H1 (cell line): Measurements from ENCODE around the gene PLAC1. TPM values are rescaled to one million over a fixed set of nuclear protein-coding genes. Genes with fewer than 3 reads are reported as not detected.

Experiments used
- ATF2 ChIP-seq: IDR thresholded peaks from 2 replicates; pipeline ENCODE4 v1.6.1; 2012; ENCODE audit warnings: low read length, inconsistent platforms
- KDM4A ChIP-seq: IDR thresholded peaks from one replicate; pipeline ENCODE4 v1.7.1; 2012; ENCODE audit warnings: low read depth, mild to moderate bottlenecking, moderate library complexity, low read length, inconsistent platforms; ENCODE audit not compliant: severe bottlenecking
- SRF ChIP-seq: IDR thresholded peaks from 2 replicates; pipeline ENCODE4 v1.6.1; 2011; ENCODE audit warnings: mild to moderate bottlenecking, low read depth, low read length, moderate library complexity
- polyA plus RNA-seq, 7 experiments: library from polyadenylated mRNA; depleted of rRNA in 3 of 7; stranded (reverse) in 5 of 7; unstranded in 2 of 7; fragments of >200 nt in 5 of 7; fragments of 200-250 nt in 2 of 7; gene quantifications; 1 replicate in 5 of 7; 2 replicates in 1 of 7; 4 replicates in 1 of 7; pipeline versions ENCODE4 v1.2.1 to v1.2.3, GENCODE V29; 2011 to 2013; ENCODE audit warnings: missing spikeins in 2 of 7, mixed read lengths in 2 of 7
- total RNA-seq: library from RNA; stranded (reverse); fragmentation: NEBNext Ultra II Directional; extraction: Animal tissue kit (Norgen Biotek cat#: 25700); gene quantifications from 2 replicates; pipeline ENCODE4 v1.2.1, GENCODE V29; 2021
- TF ChIP-seq, protein P1 (sequence below): fragments of 300-600 bp; sonication (generic); IDR thresholded peaks from 2 replicates; pipeline ENCODE4 v1.7.1; 2012; ENCODE audit warnings: low read length, moderate library complexity, mild to moderate bottlenecking, inconsistent platforms; ENCODE audit not compliant: insufficient replicate concordance
- TF ChIP-seq, protein P2 (sequence below): IDR thresholded peaks from 2 replicates; pipeline ENCODE4 v1.6.1; 2012; ENCODE audit warnings: inconsistent platforms

Gene PLAC1
- total and polyA plus RNA-seq, 2 of the 8 experiments (the other 6 are each of a cell fraction or from before 2014, with no cell fraction given): 1.8 TPM; not detected in 1

- TF ChIP-seq, protein P1, sequence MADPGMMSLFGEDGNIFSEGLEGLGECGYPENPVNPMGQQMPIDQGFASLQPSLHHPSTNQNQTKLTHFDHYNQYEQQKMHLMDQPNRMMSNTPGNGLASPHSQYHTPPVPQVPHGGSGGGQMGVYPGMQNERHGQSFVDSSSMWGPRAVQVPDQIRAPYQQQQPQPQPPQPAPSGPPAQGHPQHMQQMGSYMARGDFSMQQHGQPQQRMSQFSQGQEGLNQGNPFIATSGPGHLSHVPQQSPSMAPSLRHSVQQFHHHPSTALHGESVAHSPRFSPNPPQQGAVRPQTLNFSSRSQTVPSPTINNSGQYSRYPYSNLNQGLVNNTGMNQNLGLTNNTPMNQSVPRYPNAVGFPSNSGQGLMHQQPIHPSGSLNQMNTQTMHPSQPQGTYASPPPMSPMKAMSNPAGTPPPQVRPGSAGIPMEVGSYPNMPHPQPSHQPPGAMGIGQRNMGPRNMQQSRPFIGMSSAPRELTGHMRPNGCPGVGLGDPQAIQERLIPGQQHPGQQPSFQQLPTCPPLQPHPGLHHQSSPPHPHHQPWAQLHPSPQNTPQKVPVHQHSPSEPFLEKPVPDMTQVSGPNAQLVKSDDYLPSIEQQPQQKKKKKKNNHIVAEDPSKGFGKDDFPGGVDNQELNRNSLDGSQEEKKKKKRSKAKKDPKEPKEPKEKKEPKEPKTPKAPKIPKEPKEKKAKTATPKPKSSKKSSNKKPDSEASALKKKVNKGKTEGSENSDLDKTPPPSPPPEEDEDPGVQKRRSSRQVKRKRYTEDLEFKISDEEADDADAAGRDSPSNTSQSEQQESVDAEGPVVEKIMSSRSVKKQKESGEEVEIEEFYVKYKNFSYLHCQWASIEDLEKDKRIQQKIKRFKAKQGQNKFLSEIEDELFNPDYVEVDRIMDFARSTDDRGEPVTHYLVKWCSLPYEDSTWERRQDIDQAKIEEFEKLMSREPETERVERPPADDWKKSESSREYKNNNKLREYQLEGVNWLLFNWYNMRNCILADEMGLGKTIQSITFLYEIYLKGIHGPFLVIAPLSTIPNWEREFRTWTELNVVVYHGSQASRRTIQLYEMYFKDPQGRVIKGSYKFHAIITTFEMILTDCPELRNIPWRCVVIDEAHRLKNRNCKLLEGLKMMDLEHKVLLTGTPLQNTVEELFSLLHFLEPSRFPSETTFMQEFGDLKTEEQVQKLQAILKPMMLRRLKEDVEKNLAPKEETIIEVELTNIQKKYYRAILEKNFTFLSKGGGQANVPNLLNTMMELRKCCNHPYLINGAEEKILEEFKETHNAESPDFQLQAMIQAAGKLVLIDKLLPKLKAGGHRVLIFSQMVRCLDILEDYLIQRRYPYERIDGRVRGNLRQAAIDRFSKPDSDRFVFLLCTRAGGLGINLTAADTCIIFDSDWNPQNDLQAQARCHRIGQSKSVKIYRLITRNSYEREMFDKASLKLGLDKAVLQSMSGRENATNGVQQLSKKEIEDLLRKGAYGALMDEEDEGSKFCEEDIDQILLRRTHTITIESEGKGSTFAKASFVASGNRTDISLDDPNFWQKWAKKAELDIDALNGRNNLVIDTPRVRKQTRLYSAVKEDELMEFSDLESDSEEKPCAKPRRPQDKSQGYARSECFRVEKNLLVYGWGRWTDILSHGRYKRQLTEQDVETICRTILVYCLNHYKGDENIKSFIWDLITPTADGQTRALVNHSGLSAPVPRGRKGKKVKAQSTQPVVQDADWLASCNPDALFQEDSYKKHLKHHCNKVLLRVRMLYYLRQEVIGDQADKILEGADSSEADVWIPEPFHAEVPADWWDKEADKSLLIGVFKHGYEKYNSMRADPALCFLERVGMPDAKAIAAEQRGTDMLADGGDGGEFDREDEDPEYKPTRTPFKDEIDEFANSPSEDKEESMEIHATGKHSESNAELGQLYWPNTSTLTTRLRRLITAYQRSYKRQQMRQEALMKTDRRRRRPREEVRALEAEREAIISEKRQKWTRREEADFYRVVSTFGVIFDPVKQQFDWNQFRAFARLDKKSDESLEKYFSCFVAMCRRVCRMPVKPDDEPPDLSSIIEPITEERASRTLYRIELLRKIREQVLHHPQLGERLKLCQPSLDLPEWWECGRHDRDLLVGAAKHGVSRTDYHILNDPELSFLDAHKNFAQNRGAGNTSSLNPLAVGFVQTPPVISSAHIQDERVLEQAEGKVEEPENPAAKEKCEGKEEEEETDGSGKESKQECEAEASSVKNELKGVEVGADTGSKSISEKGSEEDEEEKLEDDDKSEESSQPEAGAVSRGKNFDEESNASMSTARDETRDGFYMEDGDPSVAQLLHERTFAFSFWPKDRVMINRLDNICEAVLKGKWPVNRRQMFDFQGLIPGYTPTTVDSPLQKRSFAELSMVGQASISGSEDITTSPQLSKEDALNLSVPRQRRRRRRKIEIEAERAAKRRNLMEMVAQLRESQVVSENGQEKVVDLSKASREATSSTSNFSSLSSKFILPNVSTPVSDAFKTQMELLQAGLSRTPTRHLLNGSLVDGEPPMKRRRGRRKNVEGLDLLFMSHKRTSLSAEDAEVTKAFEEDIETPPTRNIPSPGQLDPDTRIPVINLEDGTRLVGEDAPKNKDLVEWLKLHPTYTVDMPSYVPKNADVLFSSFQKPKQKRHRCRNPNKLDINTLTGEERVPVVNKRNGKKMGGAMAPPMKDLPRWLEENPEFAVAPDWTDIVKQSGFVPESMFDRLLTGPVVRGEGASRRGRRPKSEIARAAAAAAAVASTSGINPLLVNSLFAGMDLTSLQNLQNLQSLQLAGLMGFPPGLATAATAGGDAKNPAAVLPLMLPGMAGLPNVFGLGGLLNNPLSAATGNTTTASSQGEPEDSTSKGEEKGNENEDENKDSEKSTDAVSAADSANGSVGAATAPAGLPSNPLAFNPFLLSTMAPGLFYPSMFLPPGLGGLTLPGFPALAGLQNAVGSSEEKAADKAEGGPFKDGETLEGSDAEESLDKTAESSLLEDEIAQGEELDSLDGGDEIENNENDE: no peak
- TF ChIP-seq ATF2 (no peak), SRF (no peak), KDM4A (no peak)
- TF ChIP-seq, protein P2, sequence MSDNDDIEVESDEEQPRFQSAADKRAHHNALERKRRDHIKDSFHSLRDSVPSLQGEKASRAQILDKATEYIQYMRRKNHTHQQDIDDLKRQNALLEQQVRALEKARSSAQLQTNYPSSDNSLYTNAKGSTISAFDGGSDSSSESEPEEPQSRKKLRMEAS: no peak
- TF ChIP-seq, all 59 proteins: peak for 0
Observed at GRCh38 chrX:134677332-134677731, 19.1 kb upstream of the PLAC1 start (continued).
